HCT116 (cell line): ENCODE data around the gene CLSTN3. TPM values are rescaled to one million over a fixed set of nuclear protein-coding genes. Genes with fewer than 3 reads are reported as not detected.

Experiments used
- ATAC-seq: fragments of 200-7000 bp; cut with Tn5 transposase; 2 replicates; pipeline ENCODE4 v1.9.1; 2020; ENCODE audit warnings: mild to moderate bottlenecking, moderate library complexity
- BruUV-seq: library from RNA; stranded (reverse); fragments of 400-500 nt; replicated peaks from 2 replicates; lab custom pipeline; 2021; lab: Mats Ljungman, UMichigan
- CTCF ChIA-PET: fragments of 300-600 bp; sonication (Branson Sonifier 250); formaldehyde crosslinking; loops from one replicate; lab custom pipeline; 2021; ENCODE audit warnings: antibody characterized with exemption; lab: Charles Lee
- POLR2A ChIA-PET: fragments of 300-600, 350-600 bp; sonication (Branson Sonifier 250); formaldehyde crosslinking; loops from one replicate; lab custom pipeline; 2021; ENCODE audit warnings: antibody characterized with exemption; lab: Charles Lee
- RAD21 ChIA-PET, 2 experiments: fragments of 300-600 bp; sonication (Branson Sonifier 250); formaldehyde crosslinking; loops; one replicate each; lab custom pipeline; 2023; ENCODE audit warnings: low total read pairs in 2 of 2; ENCODE audit not compliant: uncharacterized antibody in 2 of 2, unreplicated experiment in 2 of 2, low non-redundant PET in 1 of 2; lab: Charles Lee
- DNase-seq: peaks from one replicate; pipeline ENCODE4 v3.0.0-alpha.2; 2010; ENCODE audit warnings: low read depth, low spot score
- H2AFZ ChIP-seq: fragments of 200-600 bp; shearing (Covaris generic), sonication (generic); 2 replicates; pipeline ENCODE4 v1.6.1; 2017; ENCODE audit warnings: low read depth, mixed run types, mixed read lengths, antibody characterized with exemption, low read length; ENCODE audit not compliant: poor library complexity, severe bottlenecking
- H3K27ac ChIP-seq: 2 replicates; pipeline ENCODE4 v1.5.1; 2012; ENCODE audit warnings: low read depth, low read length
- H3K27me3 ChIP-seq: fragments of 200-600 bp; sonication (generic); 2 replicates; pipeline ENCODE4 v1.6.1; 2016; ENCODE audit warnings: mixed run types, low read length, mixed read lengths; ENCODE audit not compliant: insufficient read depth
- H3K36me3 ChIP-seq, 2 experiments: fragments of 200-500 bp in 1 of 2; fragments of 200-600 bp in 1 of 2; sonication (Bioruptor generic) in 1 of 2; sonication (generic) in 1 of 2; 2 replicates each; pipeline versions ENCODE4 v1.5.1 to v1.6.1; 2014 to 2016; ENCODE audit warnings: low read length in 2 of 2, inconsistent platforms in 1 of 2, mixed read lengths in 1 of 2, mixed run types in 1 of 2; ENCODE audit not compliant: insufficient read depth in 2 of 2, control insufficient read depth in 1 of 2
- H3K4me1 ChIP-seq, 2 experiments: fragments of 200-600 bp in 1 of 2; sonication (generic) in 1 of 2; 2 replicates each; pipeline versions ENCODE4 v1.5.1 to v1.6.1; 2012 to 2017; ENCODE audit warnings: low read length in 2 of 2, inconsistent platforms in 1 of 2, mild to moderate bottlenecking in 1 of 2, mixed read lengths in 1 of 2, mixed run types in 1 of 2, moderate library complexity in 1 of 2; ENCODE audit not compliant: insufficient read depth in 2 of 2, control insufficient read depth in 1 of 2
- H3K4me2 ChIP-seq: fragments of 200-600 bp; sonication (generic); 2 replicates; pipeline ENCODE4 v1.6.1; 2017; ENCODE audit warnings: mixed run types, low read length, mixed read lengths
- H3K4me3 ChIP-seq, 2 experiments: fragments of 200-600 bp in 1 of 2; sonication (generic) in 1 of 2; replicated peaks in 1 of 2; 2 replicates each; pipeline ENCODE4 v1.5.1; 2011 to 2016; ENCODE audit warnings: low read length in 2 of 2, control low read depth in 1 of 2, low read depth in 1 of 2, mild to moderate bottlenecking in 1 of 2, mixed read lengths in 1 of 2, mixed run types in 1 of 2
- H3K79me2 ChIP-seq: fragments of 200-600 bp; sonication (generic); 2 replicates; pipeline ENCODE4 v1.6.1; 2017; ENCODE audit warnings: mild to moderate bottlenecking, mixed run types, low read length, moderate library complexity, mixed read lengths; ENCODE audit not compliant: insufficient read depth
- H3K9ac ChIP-seq: fragments of 200-600 bp; sonication (generic); 2 replicates; pipeline ENCODE4 v1.6.1; 2016; ENCODE audit warnings: low read length, mixed read lengths
- H3K9me2 ChIP-seq: fragments of 200-600 bp; sonication (generic), shearing (Covaris generic); 2 replicates; pipeline ENCODE4 v1.6.1; 2017; ENCODE audit warnings: mixed run types, mild to moderate bottlenecking, moderate library complexity; ENCODE audit not compliant: insufficient read depth
- H3K9me3 ChIP-seq, 2 experiments: fragments of 200-500 bp in 1 of 2; fragments of 200-600 bp in 1 of 2; sonication (Bioruptor generic) in 1 of 2; sonication (generic) in 1 of 2; 2 replicates each; pipeline ENCODE4 v1.6.1; 2014 to 2017; ENCODE audit warnings: low read length in 2 of 2, mixed read lengths in 2 of 2, inconsistent platforms in 1 of 2, low read depth in 1 of 2, mild to moderate bottlenecking in 1 of 2, mixed run types in 1 of 2, moderate library complexity in 1 of 2; ENCODE audit not compliant: control insufficient read depth in 1 of 2, insufficient read depth in 1 of 2
- H4K20me1 ChIP-seq: fragments of 200-600 bp; sonication (generic), shearing (Covaris generic); 2 replicates; pipeline ENCODE4 v1.6.1; 2017; ENCODE audit warnings: mixed run types, mild to moderate bottlenecking, moderate library complexity; ENCODE audit not compliant: insufficient read depth
- CBX3 ChIP-seq: IDR thresholded peaks from 2 replicates; pipeline ENCODE4 v1.6.1; 2012; ENCODE audit warnings: low read depth
- CEBPB ChIP-seq: IDR thresholded peaks from 2 replicates; pipeline ENCODE4 v1.6.1; 2012; ENCODE audit warnings: low read depth
- ELF1 ChIP-seq: IDR thresholded peaks from 2 replicates; pipeline ENCODE4 v1.6.1; 2012; ENCODE audit warnings: low read depth, borderline replicate concordance
- EZH2 ChIP-seq: fragments of 200-600 bp; sonication (generic); IDR thresholded peaks from 2 replicates; pipeline ENCODE4 v1.6.1; 2017; ENCODE audit warnings: antibody characterized with exemption, mixed run types
- JUND ChIP-seq: IDR thresholded peaks from 2 replicates; pipeline ENCODE4 v1.6.1; 2012
- POLR2A ChIP-seq: IDR thresholded peaks from 2 replicates; pipeline ENCODE4 v1.7.0; 2011; ENCODE audit warnings: borderline replicate concordance; ENCODE audit not compliant: insufficient read depth, insufficient read length; ENCODE audit errors: extremely low read depth
- RAD21 ChIP-seq: IDR thresholded peaks from 2 replicates; pipeline ENCODE4 v1.6.1; 2012; ENCODE audit warnings: low read depth, mild to moderate bottlenecking
- SIN3A ChIP-seq: IDR thresholded peaks from 2 replicates; pipeline ENCODE4 v1.6.1; 2012; ENCODE audit warnings: low read depth
- SP1 ChIP-seq: IDR thresholded peaks from 2 replicates; pipeline ENCODE4 v1.6.1; 2012; ENCODE audit warnings: low read depth
- TCF7L2 ChIP-seq: IDR thresholded peaks from 2 replicates; pipeline ENCODE4 v1.7.0; 2011; ENCODE audit warnings: borderline replicate concordance, inconsistent platforms; ENCODE audit not compliant: insufficient read depth, insufficient read length; ENCODE audit errors: extremely low read depth
- ZNF274 ChIP-seq: fragments of 200-500 bp; sonication (Bioruptor generic); IDR thresholded peaks from 2 replicates; pipeline ENCODE4 v1.6.1; 2014; ENCODE audit warnings: mild to moderate bottlenecking, low read depth, low read length, inconsistent platforms
- intact Hi-C: fragments of 100-400 bp; cut with micrococcal nuclease; formaldehyde crosslinking; loops from 2 replicates; pipeline ENCODE4 v1.10.0; 2022
- total RNA-seq: library from RNA; stranded (reverse); gene quantifications from one replicate; pipeline ENCODE4 v1.2.1, GENCODE V29; 2021; ENCODE audit not compliant: unreplicated experiment
- TF ChIP-seq, protein P1 (sequence below): IDR thresholded peaks from 2 replicates; pipeline ENCODE4 v1.6.1; 2012
- TF ChIP-seq, protein P2 (sequence below): IDR thresholded peaks from 2 replicates; pipeline ENCODE4 v1.6.1; 2011; ENCODE audit warnings: mild to moderate bottlenecking, low read length, moderate library complexity; ENCODE audit not compliant: insufficient replicate concordance; ENCODE audit errors: extremely low read depth
- TF ChIP-seq, protein P3 (sequence below): IDR thresholded peaks from 2 replicates; pipeline ENCODE4 v1.6.1; 2012

The CLSTN3 gene
- total RNA-seq, 1 experiment from 2014 or later = 23.0 TPM

DNA sequence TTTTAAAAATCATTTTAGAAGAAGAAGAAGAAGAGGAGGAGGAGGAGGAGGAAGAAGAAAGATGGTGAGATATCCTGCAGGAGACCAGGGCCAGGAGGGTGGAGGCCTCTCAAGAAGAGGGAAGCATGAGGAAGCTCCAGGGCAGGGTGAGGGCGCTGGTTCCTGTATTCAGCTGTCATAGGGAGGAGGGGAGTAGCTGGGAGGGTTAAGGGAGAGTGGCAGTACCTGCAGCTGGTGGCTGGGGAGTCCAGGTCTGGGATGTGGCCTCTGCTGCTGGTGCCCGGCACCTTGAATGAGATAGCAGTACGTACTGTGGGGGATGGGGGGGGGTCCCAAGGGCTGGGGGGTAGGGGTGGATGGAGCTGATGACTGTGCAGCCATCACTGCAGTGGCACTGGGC, 11.3 kb upstream of the CLSTN3 start:
- ATAC-seq (no peak), DNase-seq (no peak)
- ChIA-PET CTCF (no interaction called here), POLR2A (interaction anchor here (1.7 kb wide), 1 partner anchor 175 kb away, joined by 4 read pairs; the partner anchor contains the start of genes C12orf57 and RNU7-1), RAD21 (no interaction called here)
- H3K4me3 ChIP-seq = no peak overlapping the region
- H3K27me3 ChIP-seq = no peaks in the 10 kb centered on the region
- no peak overlapping the region for H3K9ac ChIP-seq
- BruUV-seq = no TSS peak
- peaks cover 0 to 4% of the 10 kb centered on the region in 2 experiments; a peak in 1 of 4 replicates for H3K4me1 ChIP-seq
- H3K4me2 ChIP-seq = no peak overlapping the region
- intact Hi-C loops = no loop called here
- no peaks in the 10 kb centered on the region for H3K9me3 ChIP-seq
- no peak overlapping the region for H3K27ac ChIP-seq
- no peak overlapping the region for H2AFZ ChIP-seq
- H3K79me2 ChIP-seq = no peaks in the 10 kb centered on the region
- no peaks in the 10 kb centered on the region for H4K20me1 ChIP-seq
- H3K9me2 ChIP-seq = no peaks in the 10 kb centered on the region
- peaks cover 0 to 4% of the 10 kb centered on the region in 2 experiments; a peak in 1 of 4 replicates for H3K36me3 ChIP-seq
- no peak for TF ChIP-seq ZNF274
- TF ChIP-seq, protein P1, sequence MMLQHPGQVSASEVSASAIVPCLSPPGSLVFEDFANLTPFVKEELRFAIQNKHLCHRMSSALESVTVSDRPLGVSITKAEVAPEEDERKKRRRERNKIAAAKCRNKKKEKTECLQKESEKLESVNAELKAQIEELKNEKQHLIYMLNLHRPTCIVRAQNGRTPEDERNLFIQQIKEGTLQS = no peak
- no peak for TF ChIP-seq ELF1
- TF ChIP-seq CEBPB = no peak
- TF ChIP-seq, protein P2, sequence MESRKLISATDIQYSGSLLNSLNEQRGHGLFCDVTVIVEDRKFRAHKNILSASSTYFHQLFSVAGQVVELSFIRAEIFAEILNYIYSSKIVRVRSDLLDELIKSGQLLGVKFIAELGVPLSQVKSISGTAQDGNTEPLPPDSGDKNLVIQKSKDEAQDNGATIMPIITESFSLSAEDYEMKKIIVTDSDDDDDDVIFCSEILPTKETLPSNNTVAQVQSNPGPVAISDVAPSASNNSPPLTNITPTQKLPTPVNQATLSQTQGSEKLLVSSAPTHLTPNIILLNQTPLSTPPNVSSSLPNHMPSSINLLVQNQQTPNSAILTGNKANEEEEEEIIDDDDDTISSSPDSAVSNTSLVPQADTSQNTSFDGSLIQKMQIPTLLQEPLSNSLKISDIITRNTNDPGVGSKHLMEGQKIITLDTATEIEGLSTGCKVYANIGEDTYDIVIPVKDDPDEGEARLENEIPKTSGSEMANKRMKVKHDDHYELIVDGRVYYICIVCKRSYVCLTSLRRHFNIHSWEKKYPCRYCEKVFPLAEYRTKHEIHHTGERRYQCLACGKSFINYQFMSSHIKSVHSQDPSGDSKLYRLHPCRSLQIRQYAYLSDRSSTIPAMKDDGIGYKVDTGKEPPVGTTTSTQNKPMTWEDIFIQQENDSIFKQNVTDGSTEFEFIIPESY = no peak
- no peak for TF ChIP-seq SP1
- no peak for TF ChIP-seq JUND
- TF ChIP-seq, protein P3, sequence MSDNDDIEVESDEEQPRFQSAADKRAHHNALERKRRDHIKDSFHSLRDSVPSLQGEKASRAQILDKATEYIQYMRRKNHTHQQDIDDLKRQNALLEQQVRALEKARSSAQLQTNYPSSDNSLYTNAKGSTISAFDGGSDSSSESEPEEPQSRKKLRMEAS = no peak
- TF ChIP-seq EZH2 = no peak
- no peak for TF ChIP-seq TCF7L2
- TF ChIP-seq RAD21 = no peak
- no peak for TF ChIP-seq CBX3
- no peak for TF ChIP-seq SIN3A
- TF ChIP-seq POLR2A = no peak
